Naive thymus-derived CD4-positive, alpha-beta T cell (primary cell): ENCODE results near the gene NKPD1. TPM values are rescaled to one million over a fixed set of nuclear protein-coding genes. Genes with fewer than 3 reads are reported as not detected.

Experiments
- ATAC-seq: fragments of 150-1000 bp; cut with Tn5 transposase; 2 replicates; pipeline ENCODE4 v1.10.0; 2021; ENCODE audit warnings: mild to moderate bottlenecking, moderate library complexity
- CTCF ChIA-PET: fragments of 350-600 bp; sonication (Branson Sonifier 250); formaldehyde crosslinking; loops from one replicate; lab custom pipeline; 2021; ENCODE audit warnings: antibody characterized with exemption; lab: Charles Lee
- POLR2A ChIA-PET: fragments of 350-600 bp; sonication (Branson Sonifier 250); formaldehyde crosslinking; loops from one replicate; lab custom pipeline; 2021; ENCODE audit warnings: antibody characterized with exemption, inconsistent platforms; lab: Charles Lee
- DNase-seq, 9 donors: peaks; one replicate each; pipeline versions ENCODE4 v3.0.0 to v3.0.0-alpha.2; 2020 to 2022; ENCODE audit warnings: mixed read lengths in 1 of 9
- H3K27ac ChIP-seq: one replicate; pipeline ENCODE4 v1.7.0; 2013; ENCODE audit warnings: mild to moderate bottlenecking, low read depth, low read length, moderate library complexity
- H3K27me3 ChIP-seq, 2 donors: one replicate each; pipeline ENCODE4 v1.7.0; 2013; ENCODE audit warnings: low read length in 2 of 2, mild to moderate bottlenecking in 2 of 2, moderate library complexity in 2 of 2; ENCODE audit not compliant: control insufficient read depth in 2 of 2, insufficient read depth in 2 of 2
- H3K36me3 ChIP-seq, 3 experiments: 1 replicate in 2 of 3; 2 replicates in 1 of 3; pipeline ENCODE4 v1.7.0; 2013; ENCODE audit warnings: low read length in 3 of 3, mild to moderate bottlenecking in 3 of 3, moderate library complexity in 1 of 3; ENCODE audit not compliant: insufficient read depth in 3 of 3, control insufficient read depth in 2 of 3
- H3K4me1 ChIP-seq, 2 donors: one replicate each; pipeline ENCODE4 v1.7.0; 2013; ENCODE audit warnings: low read length in 2 of 2, mild to moderate bottlenecking in 2 of 2, moderate library complexity in 1 of 2; ENCODE audit not compliant: control insufficient read depth in 2 of 2, insufficient read depth in 2 of 2
- H3K4me3 ChIP-seq: 2 replicates; pipeline ENCODE4 v1.7.0; 2013; ENCODE audit warnings: mild to moderate bottlenecking, low read length
- H3K9me3 ChIP-seq, 3 experiments: 1 replicate in 2 of 3; 2 replicates in 1 of 3; pipeline ENCODE4 v1.7.0; 2013; ENCODE audit warnings: low read length in 3 of 3; ENCODE audit not compliant: control insufficient read depth in 2 of 3
- H3K27ac Mint-ChIP-seq, 9 donors: one replicate each; pipeline ENCODE4 v1.8.0; 2020 to 2022; ENCODE audit warnings: mixed read lengths in 9 of 9, mild to moderate bottlenecking in 8 of 9, moderate library complexity in 5 of 9, inconsistent platforms in 2 of 9
- H3K27me3 Mint-ChIP-seq, 5 donors: one replicate each; pipeline ENCODE4 v1.8.0; 2021 to 2022; ENCODE audit warnings: mixed read lengths in 5 of 5, mild to moderate bottlenecking in 1 of 5
- H3K36me3 Mint-ChIP-seq, 5 donors: one replicate each; pipeline ENCODE4 v1.8.0; 2020 to 2022; ENCODE audit warnings: mixed read lengths in 5 of 5, mild to moderate bottlenecking in 3 of 5, inconsistent platforms in 1 of 5
- H3K4me1 Mint-ChIP-seq, 7 donors: one replicate each; pipeline ENCODE4 v1.8.0; 2020 to 2022; ENCODE audit warnings: mixed read lengths in 7 of 7, mild to moderate bottlenecking in 3 of 7, inconsistent platforms in 1 of 7
- H3K4me3 Mint-ChIP-seq, 10 donors: one replicate each; pipeline ENCODE4 v1.8.0; 2020 to 2022; ENCODE audit warnings: mild to moderate bottlenecking in 10 of 10, mixed read lengths in 10 of 10, moderate library complexity in 6 of 10, inconsistent platforms in 2 of 10
- H3K9me3 Mint-ChIP-seq, 11 donors: one replicate each; pipeline ENCODE4 v1.8.0; 2020 to 2022; ENCODE audit warnings: mixed read lengths in 11 of 11, mild to moderate bottlenecking in 4 of 11, inconsistent platforms in 1 of 11, moderate library complexity in 1 of 11
- intact Hi-C, 2 donors: fragments of 100-400 bp; cut with micrococcal nuclease; formaldehyde crosslinking; loops; one replicate each; pipeline ENCODE4 v1.15.1; 2023
- polyA plus RNA-seq, 2 donors: library from polyadenylated mRNA; unstranded; fragments of 300-500 nt; fragmentation: Illumina TruSeq; gene quantifications; one replicate each; pipeline ENCODE4 v1.2.3, GENCODE V29; 2021
- total RNA-seq, 6 experiments: library from RNA in 5 of 6; stranded (reverse) in 5 of 6; gene quantifications; 1 replicate in 5 of 6; 2 replicates in 1 of 6; pipeline ENCODE4 v1.2.3 and lab custom pipeline; 2021 to 2026

The NKPD1 gene, protein sequence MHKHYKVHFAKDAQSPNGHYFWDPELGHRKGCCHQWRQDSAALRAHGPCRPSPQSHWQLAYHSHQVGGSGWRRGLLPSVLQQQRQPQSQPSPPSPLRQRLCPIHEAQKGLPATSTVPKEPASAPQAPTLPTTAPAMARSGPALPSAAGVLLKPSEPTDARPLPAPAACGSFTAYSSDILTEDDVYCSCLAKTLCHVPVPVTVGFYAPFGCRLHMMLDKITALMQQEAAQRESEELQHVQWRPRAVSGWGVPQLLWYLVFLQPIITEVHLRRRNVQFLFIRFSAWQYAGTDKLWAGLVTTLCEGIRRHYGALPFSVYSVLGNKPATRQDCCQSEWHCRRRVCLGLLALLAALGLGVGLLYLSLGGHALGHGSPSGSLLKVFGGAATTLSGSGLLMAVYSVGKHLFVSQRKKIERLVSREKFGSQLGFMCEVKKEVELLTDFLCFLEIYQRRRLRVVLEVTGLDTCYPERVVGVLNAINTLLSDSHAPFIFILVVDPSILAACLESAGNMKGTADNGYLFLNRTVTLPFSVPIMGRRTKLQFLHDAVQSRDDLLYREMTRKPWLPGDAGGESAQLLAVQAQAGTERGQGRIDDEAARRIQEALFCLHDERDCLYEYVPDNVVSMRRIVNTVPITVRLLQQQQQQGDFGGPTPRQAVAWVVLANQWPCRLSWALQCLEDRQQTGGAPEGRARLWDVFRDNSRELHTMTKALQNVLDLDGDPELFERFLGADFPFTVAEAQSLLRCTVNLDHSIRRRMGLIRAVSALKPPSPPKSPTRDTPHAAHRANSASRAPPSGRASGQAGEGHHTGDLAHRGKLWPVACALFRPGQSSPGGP
- 1 to 10 TPM in 1 of 5 experiments, under 1 TPM in 4; 0.07 to 1.2 (median 0.73) TPM for total RNA-seq
- polyA plus RNA-seq = under 1 TPM; 0.41 to 0.60 TPM
- 1.7 reads per million, percentile 7 among the genes with 10 or more reads in this experiment for total RNA-seq (lab: John Stamatoyannopoulos, UW)

DNA sequence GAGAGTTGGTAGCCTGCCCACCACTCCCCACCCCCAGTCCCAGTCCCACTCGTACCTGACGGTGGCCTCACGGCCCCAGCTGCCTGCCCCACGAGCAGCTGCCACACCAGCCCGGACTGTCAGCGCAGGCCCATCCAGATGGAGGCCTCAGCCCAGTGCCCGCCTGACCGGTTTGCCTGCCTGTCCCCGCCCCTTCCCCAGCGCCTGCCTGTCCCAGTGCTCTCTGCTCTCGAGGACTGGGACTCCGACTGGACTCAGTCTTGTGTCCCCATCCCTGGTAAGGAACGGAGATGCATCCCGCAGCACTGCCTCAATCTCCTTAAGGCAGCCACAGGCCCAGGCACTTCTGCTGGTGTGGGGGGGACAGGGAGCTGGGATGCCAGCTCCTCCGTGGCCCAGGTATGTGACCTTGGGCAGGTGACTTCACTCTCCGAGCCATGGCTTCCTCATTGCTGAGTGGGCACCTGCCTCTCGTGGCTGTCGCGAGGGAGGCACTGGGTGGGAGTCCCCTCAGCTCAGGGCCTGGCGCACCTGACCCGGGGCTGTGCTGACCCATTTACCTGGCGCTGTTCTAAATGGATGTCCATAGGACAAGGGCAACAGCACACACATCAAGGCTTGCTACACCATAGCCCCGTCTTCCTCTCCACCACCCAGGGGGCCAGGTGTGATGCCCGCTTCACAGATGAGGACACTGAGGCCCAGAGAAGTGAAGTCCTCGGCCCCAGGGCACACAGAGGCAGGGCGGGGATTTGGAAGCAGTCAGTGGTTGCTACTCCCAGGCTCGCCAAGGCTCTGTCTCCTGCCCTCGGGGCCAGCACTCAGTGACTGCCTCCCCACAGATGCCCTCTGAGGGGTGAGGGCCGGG lies at the start of gene NKPD1:
Gene NKPD1 (minus strand): TSS at position 113 of the 868 bp plus-strand sequence. CDS start 832 bp downstream, outside the sequence.
- no peak within 1 kb of the TSS for H3K4me3 ChIP-seq
- H3K36me3 ChIP-seq = no peaks in the 10 kb centered on the region
- H3K27ac Mint-ChIP-seq = peak within 1 kb of the TSS in 3 of 9 donors; percentile 38 to 39 (median 38)
- DNase-seq (no peak), ATAC-seq (no peak)
- no peaks in the 10 kb centered on the region for H3K27me3 ChIP-seq
- no peak within 1 kb of the TSS for H3K4me3 Mint-ChIP-seq
- H3K4me1 ChIP-seq = peaks cover 9 to 16% of the 10 kb centered on the region in 2 donors
- H3K27me3 Mint-ChIP-seq = peaks cover 5 to 15% (median 6%) of the 10 kb centered on the region in 5 donors
- POLR2A ChIA-PET = interaction anchor here (0.9 to 1.0 kb wide), 2 partner anchors 17 to 29 kb away, joined by 3 read pairs; partner anchors contain the start of genes BLOC1S3 and TRAPPC6A
- CTCF ChIA-PET = interaction anchor here (0.6 kb wide), 1 partner anchor 12 kb away, joined by 3 read pairs; no protein-coding TSS in a partner anchor
- peaks cover 10 to 23% (median 19%) of the 10 kb centered on the region in 7 donors for H3K4me1 Mint-ChIP-seq
- no peaks in the 10 kb centered on the region for H3K36me3 Mint-ChIP-seq
- no peaks in the 10 kb centered on the region for H3K9me3 Mint-ChIP-seq
- no peaks in the 10 kb centered on the region for H3K9me3 ChIP-seq
- H3K27ac ChIP-seq = no peak within 1 kb of the TSS
- intact Hi-C loops = no loop called here

DNA sequence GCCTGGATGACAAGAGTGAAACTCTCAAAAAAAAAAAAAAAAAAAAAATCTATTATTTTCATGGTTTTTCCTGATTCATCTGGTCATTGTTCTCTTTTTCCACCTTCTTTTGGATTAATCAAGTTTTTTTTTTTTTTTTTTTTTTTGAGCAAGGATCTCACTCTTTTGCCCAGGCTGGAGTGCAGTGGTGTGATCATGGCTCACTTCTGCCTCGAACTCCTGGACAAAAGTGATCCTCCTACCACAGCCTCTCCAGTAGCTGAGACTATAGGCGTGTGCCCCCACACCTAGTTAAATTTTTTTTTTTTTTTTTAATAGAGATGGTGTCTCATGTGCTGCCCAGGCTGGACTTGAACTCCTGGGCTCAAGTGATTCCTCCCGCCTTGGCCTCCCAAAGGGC lies 45.5 kb upstream of the NKPD1 start:
- no peak for DNase-seq
- POLR2A ChIA-PET = no interaction called here
- no peaks in the 10 kb centered on the region for H3K36me3 ChIP-seq
- Mint-ChIP-seq H3K4me3 (no peak overlapping the region), H3K9me3 (no peaks in the 10 kb centered on the region), H3K36me3 (peaks cover 0 to 4% (median 0%) of the 10 kb centered on the region in 5 donors), H3K27me3 (peaks cover 0 to 13% (median 1%) of the 10 kb centered on the region in 5 donors), H3K27ac (no peak overlapping the region), H3K4me1 (peaks cover 0 to 7% (median 0%) of the 10 kb centered on the region in 7 donors)
- H3K27me3 ChIP-seq = no peaks in the 10 kb centered on the region
- H3K9me3 ChIP-seq = no peaks in the 10 kb centered on the region
- no peak overlapping the region for H3K4me3 ChIP-seq
- no peak for ATAC-seq
- H3K4me1 ChIP-seq = no peaks in the 10 kb centered on the region
- no peak overlapping the region for H3K27ac ChIP-seq
- intact Hi-C loops = no loop called here
- CTCF ChIA-PET = no interaction called here

DNA sequence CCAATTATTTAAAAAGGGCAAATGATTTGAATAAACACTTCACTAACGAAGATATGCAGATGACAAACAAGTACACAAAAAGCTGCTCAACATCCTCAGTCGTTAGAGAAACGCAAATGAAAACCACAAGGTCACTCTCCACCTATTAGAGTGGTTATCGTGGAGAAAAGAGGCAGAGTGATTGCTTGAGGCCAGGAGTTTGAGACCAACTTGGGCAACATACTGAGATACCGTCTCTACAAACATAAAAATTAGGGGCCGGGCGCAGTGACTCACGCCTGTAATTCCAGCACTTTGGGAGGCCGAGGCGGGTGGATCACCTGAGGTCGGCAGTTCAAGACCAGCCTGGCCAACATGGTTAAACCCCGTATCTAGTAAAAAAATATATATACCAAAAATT lies 45.0 kb upstream of the NKPD1 start:
- ChIA-PET CTCF (no interaction called here), POLR2A (no interaction called here)
- H3K27ac ChIP-seq = no peak overlapping the region
- H3K36me3 Mint-ChIP-seq = peaks cover 0 to 4% (median 0%) of the 10 kb centered on the region in 5 donors
- intact Hi-C loops = no loop called here
- no peak for ATAC-seq
- no peak overlapping the region for H3K4me3 Mint-ChIP-seq
- no peaks in the 10 kb centered on the region for H3K9me3 Mint-ChIP-seq
- H3K27me3 Mint-ChIP-seq = peaks cover 0 to 9% (median 0%) of the 10 kb centered on the region in 5 donors
- H3K27me3 ChIP-seq = no peaks in the 10 kb centered on the region
- H3K9me3 ChIP-seq = no peaks in the 10 kb centered on the region
- peaks cover 0 to 6% (median 0%) of the 10 kb centered on the region in 7 donors for H3K4me1 Mint-ChIP-seq
- no peaks in the 10 kb centered on the region for H3K4me1 ChIP-seq
- H3K4me3 ChIP-seq = no peak overlapping the region
- no peak for DNase-seq
- H3K27ac Mint-ChIP-seq = no peak overlapping the region
- H3K36me3 ChIP-seq = no peaks in the 10 kb centered on the region

DNA sequence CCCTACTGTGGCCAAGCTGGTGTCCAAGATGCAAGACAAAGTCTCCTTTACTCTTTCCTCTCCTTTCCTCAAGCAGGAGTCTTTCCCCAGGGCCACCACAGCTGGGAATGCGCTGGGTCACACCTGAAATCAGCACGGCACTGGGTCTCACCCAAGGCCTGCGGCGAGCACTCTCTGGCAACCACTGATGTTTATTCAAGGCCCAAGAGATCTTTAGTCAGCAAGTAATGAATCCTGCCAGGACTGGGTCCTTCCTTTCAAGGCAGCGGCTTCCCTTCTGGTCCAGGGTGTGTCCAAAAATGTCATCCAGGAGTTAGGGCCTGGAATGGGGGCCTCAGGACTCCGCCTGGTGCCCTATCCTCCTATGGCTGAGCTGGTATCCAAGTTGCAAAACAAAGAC lies 41.9 kb upstream of the NKPD1 start:
- H3K4me3 Mint-ChIP-seq = no peak overlapping the region
- H3K27ac Mint-ChIP-seq = no peak overlapping the region
- H3K4me1 Mint-ChIP-seq = no peaks in the 10 kb centered on the region
- Histone ChIP-seq H3K4me3 (no peak overlapping the region), H3K9me3 (no peaks in the 10 kb centered on the region), H3K4me1 (no peaks in the 10 kb centered on the region), H3K27ac (no peak overlapping the region), H3K27me3 (no peaks in the 10 kb centered on the region), H3K36me3 (no peaks in the 10 kb centered on the region)
- ATAC-seq (no peak), DNase-seq (no peak)
- peaks cover 0 to 8% (median 0%) of the 10 kb centered on the region in 5 donors for H3K27me3 Mint-ChIP-seq
- no peaks in the 10 kb centered on the region for H3K9me3 Mint-ChIP-seq
- CTCF ChIA-PET = no interaction called here
- POLR2A ChIA-PET = no interaction called here
- peaks cover 0 to 4% (median 0%) of the 10 kb centered on the region in 5 donors for H3K36me3 Mint-ChIP-seq
- intact Hi-C loops = no loop called here

DNA sequence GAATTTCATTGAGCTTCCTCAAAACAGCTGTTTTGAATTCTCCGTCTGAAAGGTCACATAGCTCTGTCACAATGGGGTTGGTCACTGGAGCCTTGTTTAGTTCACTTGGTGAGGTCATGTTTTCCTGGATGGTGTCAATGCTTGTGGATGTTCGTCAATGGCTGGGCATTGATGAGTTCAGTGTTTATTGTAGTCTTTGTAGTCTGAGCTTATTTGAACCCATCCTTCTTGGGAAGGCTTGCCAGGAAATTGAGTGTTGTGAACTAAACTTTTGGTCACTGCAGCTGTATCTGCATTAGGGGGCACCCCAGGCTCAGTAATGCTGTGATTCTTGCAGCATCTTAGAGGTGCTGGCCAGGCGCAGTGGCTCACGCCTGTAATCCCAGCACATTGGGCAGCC lies 39.8 kb upstream of the NKPD1 start:
- Mint-ChIP-seq H3K4me3 (no peak overlapping the region), H3K27ac (no peak overlapping the region), H3K36me3 (peaks cover 0 to 4% (median 0%) of the 10 kb centered on the region in 5 donors), H3K4me1 (no peaks in the 10 kb centered on the region), H3K9me3 (peaks cover 0 to 3% (median 0%) of the 10 kb centered on the region in 11 donors), H3K27me3 (peaks cover 0 to 6% (median 0%) of the 10 kb centered on the region in 5 donors)
- CTCF ChIA-PET = no interaction called here
- Histone ChIP-seq H3K27me3 (no peaks in the 10 kb centered on the region), H3K27ac (no peak overlapping the region), H3K4me1 (no peaks in the 10 kb centered on the region), H3K9me3 (no peaks in the 10 kb centered on the region), H3K4me3 (no peak overlapping the region), H3K36me3 (no peaks in the 10 kb centered on the region)
- intact Hi-C loops = no loop called here
- DNase-seq (no peak), ATAC-seq (no peak)
- POLR2A ChIA-PET = no interaction called here

DNA sequence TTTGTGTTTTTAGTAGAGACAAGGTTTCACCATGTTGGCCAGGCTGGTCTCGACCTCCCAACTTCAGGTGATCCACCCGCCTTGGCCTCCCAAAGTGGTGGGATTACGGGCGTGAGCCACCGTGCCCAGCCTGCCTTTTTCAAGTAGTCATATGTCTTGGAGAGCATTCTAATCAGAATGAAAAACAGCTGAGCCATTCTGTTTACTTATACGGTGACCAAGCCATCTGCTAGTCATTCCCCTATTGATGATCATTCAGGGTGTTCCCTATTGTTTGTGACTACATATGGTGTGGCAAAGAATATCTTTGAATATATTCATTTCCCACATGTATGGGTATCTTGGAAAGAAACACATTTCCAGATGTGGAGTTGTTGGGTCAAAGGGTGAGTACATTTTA lies 35.0 kb upstream of the NKPD1 start:
- Mint-ChIP-seq H3K4me3 (no peak overlapping the region), H3K27me3 (peaks cover 0 to 2% (median 0%) of the 10 kb centered on the region in 5 donors), H3K4me1 (no peaks in the 10 kb centered on the region), H3K36me3 (peaks cover 0 to 6% (median 4%) of the 10 kb centered on the region in 5 donors), H3K9me3 (peaks cover 0 to 3% (median 0%) of the 10 kb centered on the region in 11 donors), H3K27ac (no peak overlapping the region)
- Histone ChIP-seq H3K27ac (no peak overlapping the region), H3K4me3 (no peak overlapping the region), H3K27me3 (no peaks in the 10 kb centered on the region), H3K9me3 (no peaks in the 10 kb centered on the region), H3K36me3 (no peaks in the 10 kb centered on the region), H3K4me1 (no peaks in the 10 kb centered on the region)
- ChIA-PET POLR2A (no interaction called here), CTCF (no interaction called here)
- no peak for ATAC-seq
- intact Hi-C loops = no loop called here
- DNase-seq = no peak
